ENCODE measurements around the gene FADS6.
A peak's percentile ranks its signal among the peaks of the same experiment; 100 is the strongest.

FADS6 gene

GRCh38 chr17:74866198-74866835, 27.1 kb downstream of the FADS6 start:
- no peak for DNase-seq (ENCODE audit: low read depth in 3 of 3)

- no peak for DNase-seq (ENCODE audit: low read depth in 3 of 3)
Observed at GRCh38 chr17:74865504-74866197, 27.8 kb downstream of the FADS6 start.

- DNase-seq (ENCODE audit: low read depth in 3 of 3): peak; percentile 41 to 55 (median 53)
Observed at GRCh38 chr17:74864866-74865395, 28.5 kb downstream of the FADS6 start.

- DNase-seq (ENCODE audit: low read depth in 3 of 3): no peak
Observed at GRCh38 chr17:74864297-74864865, 29.1 kb downstream of the FADS6 start.

- no peak for DNase-seq (ENCODE audit: low read depth in 3 of 3)
Observed at GRCh38 chr17:74863420-74864296, 29.8 kb downstream of the FADS6 start.

GRCh38 chr17:74862919-74863318, 30.5 kb downstream of the FADS6 start:
- DNase-seq (ENCODE audit: low read depth in 3 of 3): no peak

GRCh38 chr17:74862108-74862901, 31.1 kb downstream of the FADS6 start:
- peak; percentile 47 to 69 (median 56) for DNase-seq (ENCODE audit: low read depth in 3 of 3)

- DNase-seq (ENCODE audit: low read depth in 3 of 3): no peak
Observed at GRCh38 chr17:74861662-74862107, 31.7 kb downstream of the FADS6 start.

- no peak for DNase-seq (ENCODE audit: low read depth in 3 of 3)
Observed at GRCh38 chr17:74860872-74861661, 32.4 kb downstream of the FADS6 start.

- DNase-seq (ENCODE audit: low read depth in 3 of 3): no peak
Observed at GRCh38 chr17:74860229-74860871, 33.1 kb downstream of the FADS6 start.

- DNase-seq (ENCODE audit: low read depth in 3 of 3): no peak
Observed at GRCh38 chr17:74859459-74860228, 33.8 kb downstream of the FADS6 start, which contains the start of gene GRIN2C. Gene GRIN2C, minus strand, starts transcription at chr17:74859885. Its CDS starts 4,793 bp downstream, at chr17:74855092.

- DNase-seq (ENCODE audit: low read depth in 3 of 3): no peak
Observed at GRCh38 chr17:74858672-74859458, 34.6 kb downstream of the FADS6 start.

GRCh38 chr17:74857191-74857590, 36.2 kb downstream of the FADS6 start:
- DNase-seq (ENCODE audit: low read depth in 3 of 3): no peak

GRCh38 chr17:74856112-74856511, 37.3 kb downstream of the FADS6 start:
- no peak for DNase-seq (ENCODE audit: low read depth in 3 of 3)

GRCh38 chr17:74855323-74855722, 38.1 kb downstream of the FADS6 start:
- no peak for DNase-seq (ENCODE audit: low read depth in 3 of 3)

GRCh38 chr17:74854792-74855191, 38.6 kb downstream of the FADS6 start:
- no peak for DNase-seq (ENCODE audit: low read depth in 3 of 3)

GRCh38 chr17:74853669-74854068, 39.8 kb downstream of the FADS6 start:
- DNase-seq (ENCODE audit: low read depth in 3 of 3): no peak

GRCh38 chr17:74853048-74853397, 40.4 kb downstream of the FADS6 start:
- no peak for DNase-seq (ENCODE audit: low read depth in 3 of 3)

Data from stimulated activated CD4-positive, alpha-beta T cell treated with anti-CD3 and anti-CD28 coated beads, TNF-alpha, amount 100 ng/mL, for 48 hours (primary cell).